IMR-90 (cell line): ENCODE data around the gene SEC24D. TPM values are rescaled to one million over a fixed set of nuclear protein-coding genes. Genes with fewer than 3 reads are reported as not detected.
A peak's percentile ranks its signal among the peaks of the same experiment; 100 is the strongest.

Experiments
- ATAC-seq: fragments of 200-7000 bp; cut with Tn5 transposase; 2 replicates; pipeline ENCODE4 v1.9.1; 2020; ENCODE audit warnings: low read depth, mild to moderate bottlenecking, moderate library complexity
- BruUV-seq: library from RNA; stranded (reverse); fragments of 400-500 nt; replicated peaks from 2 replicates; lab custom pipeline; 2021; lab: Mats Ljungman, UMichigan
- CTCF ChIA-PET: fragments of 300-600 bp; formaldehyde crosslinking; extraction: SDS; loops from one replicate; lab custom pipeline; 2021; ENCODE audit warnings: antibody characterized with exemption; lab: Yijun Ruan, JAX
- POLR2A ChIA-PET: fragments of 300-600 bp; sonication (Branson Sonifier 250); formaldehyde crosslinking; loops from one replicate; lab custom pipeline; 2022; ENCODE audit warnings: antibody characterized with exemption; ENCODE audit not compliant: unreplicated experiment; lab: Charles Lee
- DNase-seq: peaks from one replicate; pipeline ENCODE4 v3.0.0; 2013
- H2AFZ ChIP-seq: replicated peaks from 2 replicates; pipeline ENCODE3; 2013; ENCODE audit warnings: low read length, mild to moderate bottlenecking; ENCODE audit not compliant: poor library complexity
- H2AK5ac ChIP-seq: 2 replicates; pipeline ENCODE4 v1.6.1; 2013; ENCODE audit warnings: low read depth, low read length, inconsistent platforms
- H2AK9ac ChIP-seq: replicated peaks from 2 replicates; pipeline ENCODE3; 2013; ENCODE audit warnings: mild to moderate bottlenecking, low read depth, low read length, moderate library complexity; ENCODE audit not compliant: poor library complexity
- H2BK120ac ChIP-seq: 2 replicates; pipeline ENCODE4 v1.6.1; 2013; ENCODE audit warnings: low read depth, low read length, inconsistent platforms
- H2BK15ac ChIP-seq: 3 replicates; pipeline ENCODE4 v1.6.1; 2013; ENCODE audit warnings: low read depth, low read length, inconsistent platforms
- H2BK20ac ChIP-seq: 2 replicates; pipeline ENCODE4 v1.6.1; 2013; ENCODE audit warnings: low read depth, mild to moderate bottlenecking, inconsistent platforms, low read length, moderate library complexity
- H2BK5ac ChIP-seq: 2 replicates; pipeline ENCODE4 v1.6.1; 2013; ENCODE audit warnings: mild to moderate bottlenecking, low read depth, low read length, inconsistent platforms; ENCODE audit not compliant: poor library complexity, severe bottlenecking
- H3K14ac ChIP-seq: replicated peaks from 2 replicates; pipeline ENCODE4 v1.6.1; 2013; ENCODE audit warnings: low read depth, low read length, inconsistent platforms
- H3K18ac ChIP-seq: 2 replicates; pipeline ENCODE4 v1.6.1; 2013; ENCODE audit warnings: low read depth, low read length, control low read depth
- H3K23ac ChIP-seq: 2 replicates; pipeline ENCODE4 v1.6.1; 2013; ENCODE audit warnings: low read depth, low read length, inconsistent platforms
- H3K27ac ChIP-seq: 2 replicates; pipeline ENCODE4 v1.5.1; 2013; ENCODE audit warnings: mild to moderate bottlenecking, control low read depth, low read length; ENCODE audit not compliant: insufficient read depth
- H3K27me3 ChIP-seq: 2 replicates; pipeline ENCODE4 v1.6.1; 2013; ENCODE audit warnings: low read length; ENCODE audit not compliant: control insufficient read depth, insufficient read depth
- H3K36me3 ChIP-seq: 2 replicates; pipeline ENCODE4 v1.6.1; 2013; ENCODE audit warnings: low read length, mixed read lengths; ENCODE audit not compliant: control insufficient read depth, insufficient read depth
- H3K4ac ChIP-seq: 2 replicates; pipeline ENCODE4 v1.6.1; 2013; ENCODE audit warnings: low read depth, low read length, inconsistent platforms
- H3K4me1 ChIP-seq: 2 replicates; pipeline ENCODE4 v1.6.1; 2013; ENCODE audit warnings: low read length, mixed read lengths; ENCODE audit not compliant: control insufficient read depth, insufficient read depth
- H3K4me2 ChIP-seq: 2 replicates; pipeline ENCODE4 v1.6.1; 2013; ENCODE audit warnings: low read depth, mild to moderate bottlenecking, control low read depth, low read length, moderate library complexity
- H3K4me3 ChIP-seq: 2 replicates; pipeline ENCODE4 v1.5.1; 2013; ENCODE audit warnings: low read depth, mild to moderate bottlenecking, control low read depth, low read length, moderate library complexity; ENCODE audit not compliant: insufficient read depth
- H3K56ac ChIP-seq: 2 replicates; pipeline ENCODE4 v1.6.1; 2013; ENCODE audit warnings: low read length, inconsistent platforms; ENCODE audit not compliant: insufficient read depth; ENCODE audit errors: extremely low read depth
- H3K79me1 ChIP-seq, 2 experiments: 2 replicates each; pipeline ENCODE4 v1.6.1; 2013; ENCODE audit warnings: low read length in 2 of 2, inconsistent platforms in 1 of 2, low read depth in 1 of 2
- H3K9ac ChIP-seq: 2 replicates; pipeline ENCODE4 v1.6.1; 2013; ENCODE audit warnings: low read depth, low read length, control low read depth
- H3K9me1 ChIP-seq: 2 replicates; pipeline ENCODE4 v1.6.1; 2013; ENCODE audit warnings: low read length, inconsistent platforms; ENCODE audit not compliant: insufficient read depth
- H3K9me3 ChIP-seq: 2 replicates; pipeline ENCODE4 v1.6.1; 2013; ENCODE audit warnings: low read length; ENCODE audit not compliant: control insufficient read depth, insufficient read depth
- H4K20me1 ChIP-seq: 2 replicates; pipeline ENCODE4 v1.6.1; 2013; ENCODE audit warnings: low read length, inconsistent platforms; ENCODE audit not compliant: insufficient read depth
- H4K5ac ChIP-seq: 2 replicates; pipeline ENCODE4 v1.6.1; 2013; ENCODE audit warnings: mild to moderate bottlenecking, low read depth, low read length, control low read depth
- H4K8ac ChIP-seq, 2 experiments: 2 replicates each; pipeline ENCODE4 v1.6.1; 2013; ENCODE audit warnings: low read depth in 2 of 2, low read length in 2 of 2, control low read depth in 1 of 2, inconsistent platforms in 1 of 2
- H4K91ac ChIP-seq: 2 replicates; pipeline ENCODE4 v1.6.1; 2013; ENCODE audit warnings: low read depth, low read length, inconsistent platforms; ENCODE audit not compliant: insufficient read depth
- BHLHE40 ChIP-seq: fragments of 150-350 bp; IDR thresholded peaks from 2 replicates; pipeline ENCODE4 v1.6.1; 2016; ENCODE audit warnings: mild to moderate bottlenecking, low read depth, low read length
- CEBPB ChIP-seq: IDR thresholded peaks from 2 replicates; pipeline ENCODE4 v1.6.1; 2012; ENCODE audit warnings: low read depth, low read length, improper control_type of control experiment
- MAFK ChIP-seq: IDR thresholded peaks from 2 replicates; pipeline ENCODE4 v1.6.1; 2012; ENCODE audit warnings: low read depth, low read length, improper control_type of control experiment
- MAZ ChIP-seq: IDR thresholded peaks from 2 replicates; pipeline ENCODE4 v1.6.1; 2012; ENCODE audit warnings: low read depth, mild to moderate bottlenecking, low read length, improper control_type of control experiment, moderate library complexity, borderline replicate concordance
- MXI1 ChIP-seq: IDR thresholded peaks from 2 replicates; pipeline ENCODE4 v1.6.1; 2012; ENCODE audit warnings: low read depth, mild to moderate bottlenecking, low read length, moderate library complexity, borderline replicate concordance
- NFE2L2 ChIP-seq: fragments of 150-350 bp; IDR thresholded peaks from 2 replicates; pipeline ENCODE4 v1.6.1; 2016; ENCODE audit warnings: low read depth, mild to moderate bottlenecking, low read length
- POLR2A ChIP-seq: IDR thresholded peaks from 2 replicates; pipeline ENCODE4 v1.6.1; 2012; ENCODE audit warnings: mild to moderate bottlenecking, low read depth, low read length
- RAD21 ChIP-seq: IDR thresholded peaks from 2 replicates; pipeline ENCODE4 v1.6.1; 2012; ENCODE audit warnings: low read length, improper control_type of control experiment
- RCOR1 ChIP-seq: IDR thresholded peaks from 2 replicates; pipeline ENCODE4 v1.6.1; 2012; ENCODE audit warnings: mild to moderate bottlenecking, low read length, improper control_type of control experiment; ENCODE audit not compliant: insufficient replicate concordance
- RFX5 ChIP-seq: IDR thresholded peaks from 2 replicates; pipeline ENCODE4 v1.8.0; 2012; ENCODE audit warnings: low read depth, mild to moderate bottlenecking, low read length, moderate library complexity
- WGBS, 2 experiments: methylation state at CpG; one replicate each; pipeline versions ENCODE4 v1.1.5 to v1.1.7; 2013; ENCODE audit warnings: missing lambda C conversion rate in 2 of 2; ENCODE audit not compliant: insufficient read length in 1 of 2; ENCODE audit errors: extremely low coverage in 2 of 2; 5-methylcytosine and 5-hydroxymethylcytosine counted together
- dilution Hi-C: fragments of 300-500 bp; cut with HindIII; formaldehyde crosslinking; loops from one replicate; pipeline ENCODE4 v1.14.3; 2018; ENCODE audit warnings: low sequenced_read_pairs; ENCODE audit not compliant: unreplicated experiment
- in situ Hi-C: fragments of 300-500 bp; cut with MboI; formaldehyde crosslinking; loops from 3 replicates; pipeline ENCODE4 v1.14.3; 2019; ENCODE audit warnings: low sequenced_read_pairs, inconsistent platforms, mixed read lengths
- intact Hi-C: fragments of 100-400 bp; cut with micrococcal nuclease; formaldehyde crosslinking; loops from 2 replicates; pipeline ENCODE4 v1.10.0; 2022
- polyA plus RNA-seq, 3 experiments: library from polyadenylated mRNA; depleted of rRNA; stranded (reverse); fragments of >200 nt; gene quantifications; 2 replicates each; pipeline ENCODE4 v1.2.3, GENCODE V29; 2012; ENCODE audit warnings: low replicate concordance in 1 of 3
- total RNA-seq: library from RNA; depleted of rRNA; stranded (reverse); fragments of >200 nt; gene quantifications from 2 replicates; pipeline ENCODE4 v1.2.3, GENCODE V29; 2012
- TF ChIP-seq, protein P1 (sequence below): fragments of 150-350 bp; IDR thresholded peaks from 2 replicates; pipeline ENCODE4 v1.6.1; 2017; ENCODE audit warnings: mild to moderate bottlenecking, antibody characterized with exemption, low read length, low read depth
- TF ChIP-seq, protein P2 (sequence below): fragments of 150-350 bp; IDR thresholded peaks from 2 replicates; pipeline ENCODE4 v1.6.1; 2016; ENCODE audit warnings: low read depth, mild to moderate bottlenecking, low read length, moderate library complexity, borderline replicate concordance
- TF ChIP-seq, protein P3 (sequence below): conservative IDR thresholded peaks from 2 replicates; pipeline ENCODE4 v1.5.1; 2012; ENCODE audit warnings: mild to moderate bottlenecking, low read depth, low read length, improper control_type of control experiment

Gene SEC24D
- total and polyA plus RNA-seq, 2 of the 4 experiments (the other 2 are of a cell fraction) = 93.2 to 111 TPM

DNA sequence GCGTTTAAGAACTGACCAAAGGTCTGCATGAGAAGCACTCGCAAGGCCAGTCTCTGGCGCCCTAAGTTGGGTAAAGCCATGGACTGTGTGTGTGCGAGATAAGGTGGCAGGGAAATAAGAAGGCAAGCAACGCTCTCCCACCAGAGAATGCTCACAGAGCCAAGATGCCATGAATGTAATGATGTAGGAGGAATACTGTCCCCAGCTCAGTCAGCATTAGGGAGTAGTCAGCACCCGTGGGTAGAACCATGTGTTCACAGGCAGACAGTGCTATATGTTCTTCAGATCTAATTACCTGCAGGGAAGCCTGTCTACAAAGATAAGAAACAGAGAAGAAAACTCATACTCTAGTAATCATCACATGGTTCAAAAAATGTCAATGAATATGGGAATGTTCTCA lies 68.8 kb downstream of the SEC24D start:
- Histone ChIP-seq H3K56ac (no peak overlapping the region), H3K27ac (peak overlapping the region; percentile 39; the same call in 1 of the 2 replicates), H3K79me1 (peaks cover 31 to 50% of the 10 kb centered on the region in 2 experiments), H3K9me1 (peaks cover 12% of the 10 kb centered on the region), H3K36me3 (peaks cover 34% of the 10 kb centered on the region), H2AK9ac (no peak overlapping the region), H3K9ac (no peak overlapping the region), H3K27me3 (no peaks in the 10 kb centered on the region), H2AK5ac (no peak overlapping the region), H2BK20ac (no peak overlapping the region), H2AFZ (no peak overlapping the region), H3K18ac (no peak overlapping the region), H2BK5ac (peak overlapping the region; percentile 83), H3K4me1 (peaks cover 20% of the 10 kb centered on the region), H4K5ac (no peak overlapping the region; the same call in 1 of the 2 replicates), H2BK15ac (no peak overlapping the region), H3K9me3 (no peaks in the 10 kb centered on the region), H3K4me2 (no peak overlapping the region), H2BK120ac (no peak overlapping the region), H4K91ac (no peak overlapping the region), H3K4ac (peak overlapping the region; percentile 79), H3K14ac (no peak overlapping the region; the same call in 1 of the 2 replicates), H4K20me1 (peaks cover 26% of the 10 kb centered on the region; the same call in 1 of the 2 replicates), H4K8ac (peak overlapping the region in 1 of 2 experiments; percentile 11; a peak in 1 of 4 replicates), H3K4me3 (no peak overlapping the region), H3K23ac (peak overlapping the region; percentile 1; the same call in 1 of the 2 replicates)
- ATAC-seq (no peak), DNase-seq (no peak)
- intact Hi-C loops (no loop called here), in situ Hi-C loops (loop anchor here (10.0 kb wide), 1 partner anchor 128 kb away; no protein-coding TSS in a partner anchor), dilution Hi-C loops (no loop called here)
- 93% methylated on average over 4 of the region's 6 CpGs; no CpG with 5 or more reads in 1 of the 2 experiments for WGBS, 2 experiments
- ChIA-PET CTCF (no interaction called here), POLR2A (no interaction called here)
- BruUV-seq = no TSS peak
- TF ChIP-seq, protein P1, sequence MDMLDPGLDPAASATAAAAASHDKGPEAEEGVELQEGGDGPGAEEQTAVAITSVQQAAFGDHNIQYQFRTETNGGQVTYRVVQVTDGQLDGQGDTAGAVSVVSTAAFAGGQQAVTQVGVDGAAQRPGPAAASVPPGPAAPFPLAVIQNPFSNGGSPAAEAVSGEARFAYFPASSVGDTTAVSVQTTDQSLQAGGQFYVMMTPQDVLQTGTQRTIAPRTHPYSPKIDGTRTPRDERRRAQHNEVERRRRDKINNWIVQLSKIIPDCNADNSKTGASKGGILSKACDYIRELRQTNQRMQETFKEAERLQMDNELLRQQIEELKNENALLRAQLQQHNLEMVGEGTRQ = no peak
- TF ChIP-seq BHLHE40 (no peak), RFX5 (no peak), CEBPB (no peak), MXI1 (no peak), RCOR1 (no peak), RAD21 (no peak), MAZ (no peak), POLR2A (no peak), MAFK (no peak), NFE2L2 (no peak)
- TF ChIP-seq, protein P2, sequence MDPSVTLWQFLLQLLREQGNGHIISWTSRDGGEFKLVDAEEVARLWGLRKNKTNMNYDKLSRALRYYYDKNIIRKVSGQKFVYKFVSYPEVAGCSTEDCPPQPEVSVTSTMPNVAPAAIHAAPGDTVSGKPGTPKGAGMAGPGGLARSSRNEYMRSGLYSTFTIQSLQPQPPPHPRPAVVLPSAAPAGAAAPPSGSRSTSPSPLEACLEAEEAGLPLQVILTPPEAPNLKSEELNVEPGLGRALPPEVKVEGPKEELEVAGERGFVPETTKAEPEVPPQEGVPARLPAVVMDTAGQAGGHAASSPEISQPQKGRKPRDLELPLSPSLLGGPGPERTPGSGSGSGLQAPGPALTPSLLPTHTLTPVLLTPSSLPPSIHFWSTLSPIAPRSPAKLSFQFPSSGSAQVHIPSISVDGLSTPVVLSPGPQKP = no peak
- TF ChIP-seq, protein P3, sequence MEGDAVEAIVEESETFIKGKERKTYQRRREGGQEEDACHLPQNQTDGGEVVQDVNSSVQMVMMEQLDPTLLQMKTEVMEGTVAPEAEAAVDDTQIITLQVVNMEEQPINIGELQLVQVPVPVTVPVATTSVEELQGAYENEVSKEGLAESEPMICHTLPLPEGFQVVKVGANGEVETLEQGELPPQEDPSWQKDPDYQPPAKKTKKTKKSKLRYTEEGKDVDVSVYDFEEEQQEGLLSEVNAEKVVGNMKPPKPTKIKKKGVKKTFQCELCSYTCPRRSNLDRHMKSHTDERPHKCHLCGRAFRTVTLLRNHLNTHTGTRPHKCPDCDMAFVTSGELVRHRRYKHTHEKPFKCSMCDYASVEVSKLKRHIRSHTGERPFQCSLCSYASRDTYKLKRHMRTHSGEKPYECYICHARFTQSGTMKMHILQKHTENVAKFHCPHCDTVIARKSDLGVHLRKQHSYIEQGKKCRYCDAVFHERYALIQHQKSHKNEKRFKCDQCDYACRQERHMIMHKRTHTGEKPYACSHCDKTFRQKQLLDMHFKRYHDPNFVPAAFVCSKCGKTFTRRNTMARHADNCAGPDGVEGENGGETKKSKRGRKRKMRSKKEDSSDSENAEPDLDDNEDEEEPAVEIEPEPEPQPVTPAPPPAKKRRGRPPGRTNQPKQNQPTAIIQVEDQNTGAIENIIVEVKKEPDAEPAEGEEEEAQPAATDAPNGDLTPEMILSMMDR = no peak
